ENCODE data around the gene WDR36. TPM values are rescaled to one million over a fixed set of nuclear protein-coding genes. Genes with fewer than 3 reads are reported as not detected.

WDR36 gene
- total and polyA plus RNA-seq, 4 donors = 7.8 to 34.3 (median 15.5) TPM

GRCh38 chr5:111066261-111066938, 25.7 kb upstream of the WDR36 start:
- H3K4me1 ChIP-seq (ENCODE audit: control insufficient read depth in 5 of 5, insufficient read depth in 5 of 5, low read length in 5 of 5) = peaks cover 0 to 13% (median 0%) of the 10 kb centered on the region in 5 donors
- TF ChIP-seq CTCF (IDR thresholded peaks at IDR 0.05; ENCODE audit: control extremely low read depth, extremely low read depth) = no peak
- H3K27ac ChIP-seq (ENCODE audit: low read depth in 1 of 2, low read length in 1 of 2) = no peak overlapping the region
- 70 to 81% methylated on average over 2 of the region's 2 CpGs for WGBS, 2 donors
- H3K27me3 ChIP-seq (ENCODE audit: control insufficient read depth in 3 of 3, insufficient read depth in 3 of 3, low read length in 2 of 3) = peaks cover 0 to 39% (median 33%) of the 10 kb centered on the region in 3 donors
- H3K36me3 ChIP-seq (ENCODE audit: control insufficient read depth in 4 of 4, insufficient read depth in 4 of 4, low read length in 4 of 4) = no peaks in the 10 kb centered on the region
- H3K4me3 ChIP-seq = no peak overlapping the region
- no peak overlapping the region for H3K9ac ChIP-seq (ENCODE audit: insufficient read depth in 1 of 2, low read length in 2 of 2)
- H3K9me3 ChIP-seq (ENCODE audit: control insufficient read depth in 4 of 4, insufficient read depth in 3 of 4, low read length in 3 of 4) = no peaks in the 10 kb centered on the region
- DNase-seq (peak in 1 of 3 donors; percentile 39), ATAC-seq (ENCODE audit: insufficient read depth, low FRiP score) (no peak)

DNA sequence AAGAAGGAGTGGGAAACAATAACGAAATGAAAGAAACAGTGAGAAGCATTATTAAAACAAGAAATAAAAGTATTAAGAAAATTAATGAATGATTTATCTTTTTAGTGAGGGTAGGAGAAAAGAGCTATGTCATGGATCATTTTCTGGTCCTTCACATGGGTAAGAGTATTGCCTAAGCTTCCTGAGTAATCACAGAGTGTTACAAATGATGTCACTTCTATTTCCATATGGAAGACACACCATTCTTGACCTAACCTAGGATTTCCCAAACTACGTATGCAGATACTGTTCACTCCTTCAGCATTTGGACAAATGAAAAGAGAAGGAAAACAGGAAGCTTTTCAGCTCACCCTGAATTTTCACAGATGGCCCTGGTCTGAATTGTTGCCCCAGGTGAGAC, 23.9 kb upstream of the WDR36 start:
- H3K27me3 ChIP-seq (ENCODE audit: control insufficient read depth in 3 of 3, insufficient read depth in 3 of 3, low read length in 2 of 3) = peaks cover 0 to 54% (median 51%) of the 10 kb centered on the region in 3 donors
- peaks cover 0 to 21% (median 0%) of the 10 kb centered on the region in 5 donors for H3K4me1 ChIP-seq (ENCODE audit: control insufficient read depth in 5 of 5, insufficient read depth in 5 of 5, low read length in 5 of 5)
- 76 to 79% methylated on average over 2 of the region's 2 CpGs for WGBS, 2 donors
- ATAC-seq (ENCODE audit: insufficient read depth, low FRiP score) = no peak
- no peak overlapping the region for H3K27ac ChIP-seq (ENCODE audit: low read depth in 1 of 2, low read length in 1 of 2)
- no peak overlapping the region for H3K4me3 ChIP-seq
- H3K36me3 ChIP-seq (ENCODE audit: control insufficient read depth in 4 of 4, insufficient read depth in 4 of 4, low read length in 4 of 4) = no peaks in the 10 kb centered on the region
- no peaks in the 10 kb centered on the region for H3K9me3 ChIP-seq (ENCODE audit: control insufficient read depth in 4 of 4, insufficient read depth in 3 of 4, low read length in 3 of 4)
- H3K9ac ChIP-seq (ENCODE audit: insufficient read depth in 1 of 2, low read length in 2 of 2) = no peak overlapping the region
- no peak for TF ChIP-seq CTCF (IDR thresholded peaks at IDR 0.05; ENCODE audit: control extremely low read depth, extremely low read depth)
- DNase-seq = no peak

DNA sequence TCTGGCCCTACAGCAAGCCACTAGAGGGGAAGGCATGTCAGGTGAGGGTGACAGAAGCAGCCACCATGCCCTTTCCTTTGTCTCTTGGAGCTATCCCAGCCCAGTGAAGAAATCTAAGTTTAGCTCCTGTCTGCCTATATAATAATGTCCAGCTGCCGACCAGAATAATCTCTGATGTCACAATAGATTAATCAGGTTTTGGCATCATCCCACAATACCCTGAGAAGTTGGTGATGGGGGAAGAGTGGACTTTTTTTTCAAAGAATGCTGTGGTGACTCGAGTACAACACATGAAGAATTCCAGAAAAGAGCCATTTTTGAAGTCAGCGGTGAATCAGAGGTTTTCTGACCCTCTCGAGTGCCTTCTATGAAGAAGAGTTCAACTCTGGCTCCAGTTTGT, 22.3 kb upstream of the WDR36 start:
- Histone ChIP-seq H3K27ac (ENCODE audit: low read depth in 1 of 2, low read length in 1 of 2) (no peak overlapping the region), H3K36me3 (ENCODE audit: control insufficient read depth in 4 of 4, insufficient read depth in 4 of 4, low read length in 4 of 4) (no peaks in the 10 kb centered on the region), H3K27me3 (ENCODE audit: control insufficient read depth in 3 of 3, insufficient read depth in 3 of 3, low read length in 2 of 3) (peaks cover 0 to 61% (median 59%) of the 10 kb centered on the region in 3 donors), H3K9ac (ENCODE audit: insufficient read depth in 1 of 2, low read length in 2 of 2) (no peak overlapping the region), H3K4me3 (no peak overlapping the region), H3K9me3 (ENCODE audit: control insufficient read depth in 4 of 4, insufficient read depth in 3 of 4, low read length in 3 of 4) (no peaks in the 10 kb centered on the region), H3K4me1 (ENCODE audit: control insufficient read depth in 5 of 5, insufficient read depth in 5 of 5, low read length in 5 of 5) (peaks cover 0 to 21% (median 0%) of the 10 kb centered on the region in 5 donors)
- DNase-seq (peak in 1 of 3 donors; percentile 19), ATAC-seq (ENCODE audit: insufficient read depth, low FRiP score) (no peak)
- 53 to 58% methylated on average over 4 of the region's 4 CpGs for WGBS, 2 donors
- no peak for TF ChIP-seq CTCF (IDR thresholded peaks at IDR 0.05; ENCODE audit: control extremely low read depth, extremely low read depth)

Data from lung (tissue), 12 donors.